ENCODE results near the gene UBAP2.

DNA sequence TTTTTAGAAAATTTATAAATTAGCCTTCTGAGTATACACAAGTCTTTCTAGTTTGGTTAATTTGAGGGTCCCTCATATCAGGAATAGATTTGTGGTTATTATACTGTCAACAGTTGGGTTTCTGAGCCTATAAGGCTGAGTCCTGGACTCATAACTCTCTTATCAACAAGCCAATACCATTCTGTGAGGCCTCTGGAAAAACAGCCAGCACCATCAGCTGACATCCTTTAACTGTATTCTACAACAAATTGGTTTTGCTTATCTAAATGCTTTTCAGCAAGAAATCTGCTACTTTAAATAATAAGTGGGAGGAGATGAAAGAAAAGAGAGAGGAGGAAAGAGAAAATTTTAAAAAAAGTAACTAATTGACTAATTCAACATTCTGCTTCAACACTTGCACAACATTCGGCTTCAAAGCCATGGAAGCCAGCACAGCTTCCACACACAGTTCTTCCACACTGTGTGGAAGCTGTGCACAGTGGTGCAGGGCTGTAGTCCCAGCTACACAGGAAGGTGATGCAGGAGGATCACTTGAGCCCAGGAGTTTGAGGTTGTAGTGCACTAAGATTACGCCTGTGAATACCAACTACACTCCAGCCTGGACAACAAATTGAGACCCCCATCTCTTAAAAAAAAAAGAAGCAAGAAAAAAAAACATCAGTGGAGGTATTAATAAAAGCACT is 84.5 kb downstream of the UBAP2 start:
- TF ChIP-seq, protein P1, sequence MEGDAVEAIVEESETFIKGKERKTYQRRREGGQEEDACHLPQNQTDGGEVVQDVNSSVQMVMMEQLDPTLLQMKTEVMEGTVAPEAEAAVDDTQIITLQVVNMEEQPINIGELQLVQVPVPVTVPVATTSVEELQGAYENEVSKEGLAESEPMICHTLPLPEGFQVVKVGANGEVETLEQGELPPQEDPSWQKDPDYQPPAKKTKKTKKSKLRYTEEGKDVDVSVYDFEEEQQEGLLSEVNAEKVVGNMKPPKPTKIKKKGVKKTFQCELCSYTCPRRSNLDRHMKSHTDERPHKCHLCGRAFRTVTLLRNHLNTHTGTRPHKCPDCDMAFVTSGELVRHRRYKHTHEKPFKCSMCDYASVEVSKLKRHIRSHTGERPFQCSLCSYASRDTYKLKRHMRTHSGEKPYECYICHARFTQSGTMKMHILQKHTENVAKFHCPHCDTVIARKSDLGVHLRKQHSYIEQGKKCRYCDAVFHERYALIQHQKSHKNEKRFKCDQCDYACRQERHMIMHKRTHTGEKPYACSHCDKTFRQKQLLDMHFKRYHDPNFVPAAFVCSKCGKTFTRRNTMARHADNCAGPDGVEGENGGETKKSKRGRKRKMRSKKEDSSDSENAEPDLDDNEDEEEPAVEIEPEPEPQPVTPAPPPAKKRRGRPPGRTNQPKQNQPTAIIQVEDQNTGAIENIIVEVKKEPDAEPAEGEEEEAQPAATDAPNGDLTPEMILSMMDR (IDR thresholded peaks at IDR 0.05): no peak
- no peak for TF ChIP-seq POLR2A (IDR thresholded peaks at IDR 0.05)
